ENCODE results near the gene GRAP2.
"Not testable (repeated sequence)": the region's sequence is repeated elsewhere in the genome, so short reads cannot be mapped to it uniquely, and the experiment has no call there.

The GRAP2 gene

GRCh38 chr22:39900306-39901227 lies at the start of gene GRAP2:
TSS of gene GRAP2 (plus strand) at chr22:39901084. CDS start at chr22:39947107, 46,023 bp downstream.
- no peak for DNase-seq (ENCODE audit: low read depth)

- no peak for DNase-seq (ENCODE audit: low read depth)
Measured at GRCh38 chr22:39851606-39852315, 49.1 kb upstream of the GRAP2 start.

DNA sequence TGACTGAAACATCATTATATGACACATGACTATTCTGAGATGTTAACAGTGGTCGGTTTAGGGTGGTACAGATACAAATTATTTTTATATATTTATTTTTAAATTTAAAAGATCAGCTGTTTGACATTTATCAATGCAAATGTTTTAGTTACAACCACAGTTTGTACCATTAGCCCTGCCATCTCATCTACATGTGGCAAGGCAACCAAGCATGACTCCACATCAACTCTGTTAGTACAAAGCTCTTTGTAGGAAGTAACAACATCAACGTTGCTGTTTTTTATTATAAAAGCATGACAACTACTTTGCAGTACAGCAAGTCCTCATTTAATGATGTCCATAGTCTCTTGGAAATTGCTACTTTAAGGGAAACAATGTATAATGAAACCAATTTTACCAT lies 48.1 kb upstream of the GRAP2 start:
- DNase-seq (ENCODE audit: low read depth): no peak

- no peak for DNase-seq (ENCODE audit: low read depth)
Measured at GRCh38 chr22:39856588-39856987, 44.3 kb upstream of the GRAP2 start.

DNA sequence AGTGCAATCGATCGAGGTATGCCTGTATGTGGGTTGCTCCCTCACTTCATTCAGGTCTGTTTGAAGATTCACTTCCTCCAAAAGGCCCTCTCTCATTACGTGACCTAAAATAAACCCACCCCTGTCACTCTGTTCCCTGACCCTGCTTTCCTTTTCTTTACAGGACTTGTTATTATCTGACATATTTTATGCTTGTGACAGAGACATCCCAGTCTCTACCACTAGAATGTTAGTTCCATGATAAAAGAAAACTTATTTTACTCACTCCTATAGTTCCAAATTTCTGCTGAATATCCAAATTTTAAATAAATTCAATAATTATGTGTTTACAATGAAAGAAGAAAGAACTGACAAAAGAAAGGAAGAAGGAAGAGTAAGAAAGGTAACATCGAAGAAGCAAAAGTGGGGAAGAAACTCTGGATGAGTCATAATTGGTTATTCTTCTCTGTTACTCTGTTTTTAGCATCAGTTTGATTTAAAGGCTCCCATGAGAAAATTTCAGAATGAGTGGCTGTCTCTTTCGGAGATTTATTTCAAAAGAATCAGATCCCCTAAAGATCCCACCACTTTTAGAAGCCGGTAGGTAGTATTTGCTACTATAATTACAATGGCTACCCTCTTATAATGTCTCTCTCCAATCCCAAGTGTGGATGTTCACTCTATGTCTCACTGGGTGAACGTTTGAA lies 40.8 kb upstream of the GRAP2 start:
- DNase-seq (ENCODE audit: low read depth): no peak

- no peak for DNase-seq (ENCODE audit: low read depth)
Measured at GRCh38 chr22:39868741-39869140, 32.1 kb upstream of the GRAP2 start.

GRCh38 chr22:39869797-39870196 lies 31.1 kb upstream of the GRAP2 start:
- DNase-seq (ENCODE audit: low read depth): not testable (repeated sequence)

GRCh38 chr22:39871008-39871798 lies 29.7 kb upstream of the GRAP2 start:
- no peak for DNase-seq (ENCODE audit: low read depth)

GRCh38 chr22:39872548-39872947 lies 28.3 kb upstream of the GRAP2 start:
- DNase-seq (ENCODE audit: low read depth): no peak

DNA sequence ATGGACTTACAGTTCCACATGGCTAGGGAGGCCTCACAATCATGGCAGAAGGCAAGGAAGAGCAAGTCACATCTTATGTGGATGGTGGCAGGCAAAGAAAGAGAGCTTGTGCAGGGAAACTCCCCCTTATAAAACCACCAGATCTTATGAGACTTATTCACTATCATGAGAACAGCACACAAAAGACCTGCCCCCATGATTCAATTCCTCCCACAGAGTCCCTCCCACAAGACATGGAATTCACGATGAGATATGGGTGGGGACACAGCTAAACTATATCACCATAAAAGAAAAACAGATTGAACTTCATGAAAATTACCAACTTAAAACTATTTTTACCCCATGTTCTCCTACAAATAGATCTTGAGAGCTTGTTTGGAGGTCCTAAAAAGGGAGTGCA lies 26.9 kb upstream of the GRAP2 start:
- no peak for DNase-seq (ENCODE audit: low read depth)

DNA sequence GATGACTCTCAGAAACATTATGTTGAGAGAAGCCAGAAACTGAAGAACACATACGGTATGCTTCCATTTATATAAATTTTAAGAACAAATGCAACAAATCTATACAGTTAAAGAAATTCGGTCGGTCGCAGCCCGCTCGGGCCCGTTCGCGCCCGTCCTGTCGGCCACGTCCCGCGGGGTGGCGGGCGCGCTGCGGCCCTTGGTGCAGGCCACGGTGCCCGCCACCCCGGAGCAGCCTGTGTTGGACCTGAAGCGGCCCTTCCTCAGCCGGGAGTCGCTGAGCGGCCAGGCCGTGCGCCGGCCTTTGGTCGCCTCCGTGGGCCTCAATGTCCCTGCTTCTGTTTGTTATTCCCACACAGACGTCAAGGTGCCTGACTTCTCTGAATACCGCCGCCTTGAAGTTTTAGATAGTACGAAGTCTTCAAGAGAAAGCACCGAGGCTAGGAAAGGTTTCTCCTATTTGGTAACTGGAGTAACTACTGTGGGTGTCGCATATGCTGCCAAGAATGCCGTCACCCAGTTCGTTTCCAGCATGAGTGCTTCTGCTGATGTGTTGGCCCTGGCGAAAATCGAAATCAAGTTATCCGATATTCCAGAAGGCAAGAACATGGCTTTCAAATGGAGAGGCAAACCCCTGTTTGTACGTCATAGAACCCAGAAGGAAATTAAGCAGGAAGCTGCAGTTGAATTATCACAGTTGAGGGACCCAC lies 25.6 kb upstream of the GRAP2 start:
- not testable (repeated sequence) for DNase-seq (ENCODE audit: low read depth)

GRCh38 chr22:39877079-39877845 lies 23.6 kb upstream of the GRAP2 start:
- DNase-seq (ENCODE audit: low read depth): no peak

DNA sequence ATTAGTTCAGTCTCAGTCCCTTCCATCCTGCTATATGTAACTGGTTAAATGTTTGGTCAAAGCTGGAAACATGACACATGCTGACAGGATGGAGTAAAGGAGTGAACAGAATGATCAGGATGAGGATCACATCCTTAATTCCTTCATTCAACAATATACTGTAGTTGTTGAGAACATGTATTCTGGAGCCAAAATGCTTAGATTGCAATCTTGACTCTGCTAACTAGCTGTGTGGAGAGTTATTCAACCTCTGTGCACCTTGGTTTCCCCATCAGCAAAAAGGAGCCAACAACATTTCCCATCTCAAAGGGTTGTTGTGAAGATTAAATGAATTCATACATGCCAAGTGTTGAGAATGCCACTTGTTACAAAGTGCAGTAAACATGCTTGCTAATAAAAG lies 20.2 kb upstream of the GRAP2 start:
- no peak for DNase-seq (ENCODE audit: low read depth)

- DNase-seq (ENCODE audit: low read depth): no peak
Measured at GRCh38 chr22:39883057-39883456, 17.8 kb upstream of the GRAP2 start.

DNA sequence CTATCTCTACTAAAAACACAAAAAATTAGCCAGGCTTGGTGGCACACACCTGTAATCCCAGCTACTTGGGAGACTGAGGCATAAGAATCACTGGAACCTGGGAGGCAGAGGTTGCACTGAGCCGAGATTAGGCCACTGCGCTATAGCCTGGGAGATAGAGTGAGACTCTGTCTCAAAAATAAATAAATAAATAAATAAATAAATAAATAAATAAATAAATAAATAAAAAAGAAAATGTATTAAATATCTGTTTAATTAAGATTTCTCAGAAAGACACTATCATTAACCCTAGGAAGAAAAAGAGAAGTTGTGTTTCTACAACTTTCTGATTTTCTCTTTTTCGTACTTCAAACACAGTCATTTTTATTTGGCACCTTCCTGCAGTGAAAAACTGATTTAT lies 11.0 kb upstream of the GRAP2 start:
- DNase-seq (ENCODE audit: low read depth): not testable (repeated sequence)

GRCh38 chr22:39893526-39893925 lies 7.4 kb upstream of the GRAP2 start, which contains the start of gene ENTHD1:
TSS of gene ENTHD1 (minus strand) at chr22:39893760. CDS start at chr22:39887748, 6,012 bp downstream.
- no peak for DNase-seq (ENCODE audit: low read depth)

DNA sequence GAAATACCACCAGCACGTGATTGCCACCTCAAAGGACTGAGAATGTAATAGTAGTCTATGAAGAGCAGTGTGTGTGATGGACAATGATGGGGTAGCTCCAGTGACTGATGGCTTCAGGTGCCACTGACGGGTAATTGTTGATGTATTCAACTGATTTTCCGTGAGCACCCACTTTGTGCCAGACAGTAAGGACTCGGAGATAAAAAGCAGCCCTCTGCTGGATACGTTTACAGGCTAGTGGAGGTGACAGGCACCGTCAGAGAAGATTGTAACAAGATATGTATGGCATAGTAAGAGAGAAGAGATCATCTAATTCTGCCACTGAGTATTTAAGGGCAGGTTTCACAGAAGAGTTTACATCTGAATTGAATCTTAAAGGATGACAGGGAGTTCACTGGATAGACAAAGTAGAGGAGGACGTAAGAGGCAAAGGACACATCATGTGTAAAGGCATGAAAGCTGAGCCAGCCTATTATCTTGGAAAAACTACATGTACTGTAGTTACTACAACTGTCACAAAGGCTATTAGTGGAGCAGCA lies 6.3 kb upstream of the GRAP2 start:
- no peak for DNase-seq (ENCODE audit: low read depth)

- DNase-seq (ENCODE audit: low read depth): no peak
Measured at GRCh38 chr22:39895682-39896081, 5.2 kb upstream of the GRAP2 start.

GRCh38 chr22:39896313-39896996 lies 4.4 kb upstream of the GRAP2 start:
- no peak for DNase-seq (ENCODE audit: low read depth)
